Nephron (organoid): Measurements from ENCODE around the gene APOO.

Source experiments
- H3K27ac Mint-ChIP-seq, 3 experiments: 2 replicates each; pipeline ENCODE4 v1.8.0; 2020; ENCODE audit warnings: mixed read lengths in 3 of 3, mild to moderate bottlenecking in 2 of 3, moderate library complexity in 1 of 3
- H3K27me3 Mint-ChIP-seq: 2 replicates; pipeline ENCODE4 v1.8.0; 2021; ENCODE audit warnings: low read depth, mild to moderate bottlenecking, moderate library complexity, mixed read lengths
- H3K36me3 Mint-ChIP-seq: 2 replicates; pipeline ENCODE4 v1.8.0; 2020; ENCODE audit warnings: low read depth, mixed read lengths
- H3K4me1 Mint-ChIP-seq: 2 replicates; pipeline ENCODE4 v1.8.0; 2020; ENCODE audit warnings: mixed read lengths
- H3K4me3 Mint-ChIP-seq, 3 experiments: 2 replicates each; pipeline ENCODE4 v1.8.0; 2020; ENCODE audit warnings: mild to moderate bottlenecking in 3 of 3, mixed read lengths in 3 of 3, moderate library complexity in 2 of 3
- H3K9me3 Mint-ChIP-seq: 2 replicates; pipeline ENCODE4 v1.8.0; 2020; ENCODE audit warnings: mixed read lengths
- TF ChIP-seq, protein P1 (sequence below), 3 experiments: fragments of 200-600 bp; sonication (generic); IDR thresholded peaks; one replicate each; pipeline ENCODE4 v1.5.0; 2021; ENCODE audit warnings: antibody characterized with exemption in 3 of 3; ENCODE audit not compliant: unreplicated experiment in 3 of 3

Gene APOO

DNA sequence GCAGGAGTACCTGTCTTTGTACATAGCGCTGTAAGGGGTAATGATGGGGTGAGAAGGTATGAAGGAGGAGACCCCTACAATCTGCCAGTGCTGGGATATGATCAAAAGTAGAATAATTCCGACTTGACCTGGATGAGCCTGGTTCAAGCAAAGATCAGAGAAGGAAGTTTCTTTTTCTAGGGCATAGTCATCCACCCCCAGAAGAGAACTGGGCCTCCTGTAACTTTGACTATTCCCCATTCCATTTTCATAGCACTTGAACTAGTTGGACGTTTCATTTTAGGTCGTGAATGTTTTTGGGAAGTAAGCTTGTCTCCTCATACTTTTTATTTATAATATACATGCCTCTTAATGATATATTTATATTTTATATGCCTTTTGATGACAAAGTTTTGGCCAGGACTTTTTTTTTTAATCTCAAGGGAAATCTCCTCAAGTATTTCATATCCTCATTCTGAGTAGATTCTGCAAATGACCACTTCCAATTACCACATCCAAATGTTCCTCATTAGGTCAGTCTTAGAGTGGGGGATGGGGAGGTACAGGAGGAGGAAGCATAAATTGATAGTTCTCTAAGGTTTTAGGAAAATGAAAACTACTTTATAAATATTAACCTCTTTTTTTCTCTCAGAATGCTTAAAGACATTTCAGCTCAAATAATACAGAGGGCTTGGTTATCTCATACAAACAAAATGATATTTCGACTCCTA is 3.5 kb upstream of the APOO start:
- TF ChIP-seq, protein P1, sequence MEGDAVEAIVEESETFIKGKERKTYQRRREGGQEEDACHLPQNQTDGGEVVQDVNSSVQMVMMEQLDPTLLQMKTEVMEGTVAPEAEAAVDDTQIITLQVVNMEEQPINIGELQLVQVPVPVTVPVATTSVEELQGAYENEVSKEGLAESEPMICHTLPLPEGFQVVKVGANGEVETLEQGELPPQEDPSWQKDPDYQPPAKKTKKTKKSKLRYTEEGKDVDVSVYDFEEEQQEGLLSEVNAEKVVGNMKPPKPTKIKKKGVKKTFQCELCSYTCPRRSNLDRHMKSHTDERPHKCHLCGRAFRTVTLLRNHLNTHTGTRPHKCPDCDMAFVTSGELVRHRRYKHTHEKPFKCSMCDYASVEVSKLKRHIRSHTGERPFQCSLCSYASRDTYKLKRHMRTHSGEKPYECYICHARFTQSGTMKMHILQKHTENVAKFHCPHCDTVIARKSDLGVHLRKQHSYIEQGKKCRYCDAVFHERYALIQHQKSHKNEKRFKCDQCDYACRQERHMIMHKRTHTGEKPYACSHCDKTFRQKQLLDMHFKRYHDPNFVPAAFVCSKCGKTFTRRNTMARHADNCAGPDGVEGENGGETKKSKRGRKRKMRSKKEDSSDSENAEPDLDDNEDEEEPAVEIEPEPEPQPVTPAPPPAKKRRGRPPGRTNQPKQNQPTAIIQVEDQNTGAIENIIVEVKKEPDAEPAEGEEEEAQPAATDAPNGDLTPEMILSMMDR (IDR thresholded peaks at IDR 0.05; ENCODE audit: unreplicated experiment in 3 of 3): no peak

DNA sequence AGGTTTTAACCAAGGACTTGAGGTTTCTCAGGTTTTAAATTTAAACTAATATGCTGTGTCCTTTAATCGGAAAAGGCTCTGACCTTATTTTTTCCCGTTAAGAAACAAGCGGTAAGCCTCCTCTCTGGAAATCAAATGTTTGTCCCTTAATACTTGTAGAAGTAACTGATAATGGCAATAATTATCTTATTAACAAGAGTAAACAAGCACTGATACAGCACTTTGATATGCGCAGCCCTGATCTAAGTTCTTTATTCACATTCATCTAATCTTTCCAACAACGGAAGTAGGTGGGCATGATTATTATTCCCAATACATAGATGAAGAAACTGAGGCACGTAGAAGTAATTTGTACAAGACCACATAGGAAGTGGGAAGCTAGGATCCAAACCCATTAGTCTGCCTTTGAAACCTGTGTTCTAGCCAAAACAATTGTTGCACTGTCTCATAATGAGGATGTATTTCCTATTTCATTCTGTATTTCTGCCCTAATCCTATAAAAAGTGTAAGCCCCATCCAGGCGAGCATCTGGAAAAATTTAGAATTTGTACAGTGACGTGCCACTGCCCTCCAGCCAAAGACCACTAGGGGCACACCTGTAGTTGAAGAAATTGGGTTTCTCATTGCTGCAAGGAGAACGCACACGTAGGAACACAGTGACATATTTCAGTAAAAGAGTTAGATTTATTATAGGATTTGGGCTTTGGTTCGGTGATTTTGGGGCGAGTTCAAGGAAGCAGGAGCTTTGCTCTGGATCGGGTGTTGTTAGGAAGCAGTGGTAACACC is 674 bp upstream of the APOO start:
- peaks cover 3% of the 10 kb centered on the region for H3K36me3 Mint-ChIP-seq
- peak overlapping the region; percentile 80 to 93 (median 90) for H3K4me3 Mint-ChIP-seq
- peaks cover 17% of the 10 kb centered on the region for H3K4me1 Mint-ChIP-seq
- TF ChIP-seq, protein P1 (IDR thresholded peaks at IDR 0.05; ENCODE audit: unreplicated experiment in 3 of 3): peak; percentile 42 to 52 (median 45)
- H3K27me3 Mint-ChIP-seq: no peaks in the 10 kb centered on the region
- H3K27ac Mint-ChIP-seq: peak overlapping the region; percentile 82 to 89 (median 85)
- no peaks in the 10 kb centered on the region for H3K9me3 Mint-ChIP-seq

More for the DNA sequence above, 3.5 kb upstream of the APOO start:
- Mint-ChIP-seq H3K4me3 (peak overlapping the region in 1 of 3 experiments; percentile 46), H3K9me3 (no peaks in the 10 kb centered on the region), H3K4me1 (peaks cover 16% of the 10 kb centered on the region), H3K27ac (peak overlapping the region in 1 of 3 experiments; percentile 11), H3K36me3 (no peaks in the 10 kb centered on the region), H3K27me3 (no peaks in the 10 kb centered on the region)

DNA sequence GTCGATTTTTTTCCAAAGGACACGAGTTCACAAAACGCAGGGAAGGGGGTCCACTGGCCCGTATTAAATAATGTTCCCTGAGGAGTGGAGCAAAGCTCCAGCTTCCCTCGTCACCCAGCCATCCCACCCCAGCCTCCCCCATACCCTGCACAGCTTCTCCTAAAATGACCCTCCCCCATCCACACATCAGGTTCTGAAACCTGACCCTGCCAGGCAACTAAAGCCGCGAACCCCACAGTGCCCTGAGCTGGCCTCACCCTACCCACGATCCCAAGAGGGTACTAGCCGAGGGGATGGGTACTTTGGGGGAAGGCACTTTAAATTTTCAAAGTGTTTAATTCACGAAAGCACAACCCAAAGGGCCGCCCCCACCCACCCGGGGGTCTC is 634 bp downstream of the APOO start:
- Mint-ChIP-seq H3K36me3 (peaks cover 3% of the 10 kb centered on the region), H3K27ac (peak overlapping the region; percentile 82 to 89 (median 85)), H3K4me1 (peaks cover 11% of the 10 kb centered on the region), H3K4me3 (peak overlapping the region; percentile 80 to 93 (median 90)), H3K9me3 (no peaks in the 10 kb centered on the region), H3K27me3 (no peaks in the 10 kb centered on the region)
- TF ChIP-seq, protein P1 (IDR thresholded peaks at IDR 0.05; ENCODE audit: unreplicated experiment in 3 of 3): no peak

DNA sequence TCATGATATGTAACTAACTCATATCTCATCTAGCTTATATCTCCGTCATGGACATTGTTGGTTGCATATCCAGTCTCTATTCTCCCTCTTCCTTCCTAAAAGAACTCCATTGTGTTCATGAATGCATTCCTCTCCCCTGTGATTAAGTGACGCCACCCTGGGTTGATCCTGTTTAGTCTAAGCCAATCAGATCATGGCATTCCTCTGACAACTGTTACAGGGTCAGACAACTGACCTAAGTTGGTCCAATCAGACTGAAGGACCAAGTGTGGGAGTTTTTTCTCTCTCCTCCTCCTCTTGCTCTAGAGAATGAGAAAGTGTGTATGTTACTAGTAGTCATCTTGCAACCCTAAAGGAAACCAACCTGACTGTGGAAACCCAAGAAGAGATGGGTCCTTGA is 3.6 kb downstream of the APOO start:
- TF ChIP-seq, protein P1 (IDR thresholded peaks at IDR 0.05; ENCODE audit: unreplicated experiment in 3 of 3): no peak
- H3K4me1 Mint-ChIP-seq: peaks cover 20% of the 10 kb centered on the region
- no peaks in the 10 kb centered on the region for H3K27me3 Mint-ChIP-seq
- H3K4me3 Mint-ChIP-seq: peak overlapping the region in 1 of 3 experiments; percentile 0
- peaks cover 3% of the 10 kb centered on the region for H3K36me3 Mint-ChIP-seq
- no peaks in the 10 kb centered on the region for H3K9me3 Mint-ChIP-seq
- peak overlapping the region in 2 of 3 experiments; percentile 3 to 4 for H3K27ac Mint-ChIP-seq

DNA sequence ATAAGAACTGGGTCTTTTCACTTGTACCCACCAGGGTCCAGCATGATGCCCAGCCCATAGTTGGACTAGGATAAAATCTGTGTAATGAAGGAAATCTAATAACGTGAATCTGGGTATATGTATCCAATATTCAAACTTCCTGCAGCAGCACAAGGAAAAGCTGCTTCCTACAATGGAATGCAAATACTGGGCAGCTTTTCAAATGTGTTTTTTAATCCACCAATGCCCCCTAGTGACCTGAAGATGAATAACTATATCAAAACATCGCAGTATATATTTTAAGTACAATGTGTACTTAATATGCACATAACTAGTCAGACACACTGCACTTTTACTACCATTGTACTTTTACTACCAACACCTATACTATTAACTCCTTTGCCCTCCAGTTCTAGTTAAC is 5.3 kb downstream of the APOO start:
- Mint-ChIP-seq H3K4me3 (no peak overlapping the region), H3K4me1 (peaks cover 22% of the 10 kb centered on the region), H3K9me3 (no peaks in the 10 kb centered on the region), H3K36me3 (peaks cover 3% of the 10 kb centered on the region), H3K27me3 (no peaks in the 10 kb centered on the region), H3K27ac (no peak overlapping the region)
- TF ChIP-seq, protein P1 (IDR thresholded peaks at IDR 0.05; ENCODE audit: unreplicated experiment in 3 of 3): peak; percentile 46 to 60 (median 54)
